HG03575 (cell line): Measurements from ENCODE around the gene FAM174B.

Experiments
- ATAC-seq: cut with Tn5 transposase; IDR thresholded peaks from one replicate; pipeline ENCODE4 v1.9.1; 2021; ENCODE audit not compliant: unreplicated experiment, insufficient number of reproducible peaks, low FRiP score; ENCODE audit errors: extremely low read depth

FAM174B gene

GRCh38 chr15:92655178-92655995, at the start of gene FAM174B:
Gene FAM174B (minus strand): TSS chr15:92655775.
- ATAC-seq, result no peak

GRCh38 chr15:92696096-92696495, 40.5 kb upstream of the FAM174B start:
- no peak for ATAC-seq

- ATAC-seq, result no peak
Observed at GRCh38 chr15:92693691-92694331, 38.2 kb upstream of the FAM174B start.

GRCh38 chr15:92690395-92690794, 34.8 kb upstream of the FAM174B start:
- ATAC-seq, result no peak

- ATAC-seq, result no peak
Observed at GRCh38 chr15:92687746-92688145, 32.2 kb upstream of the FAM174B start.

GRCh38 chr15:92687195-92687602, 31.6 kb upstream of the FAM174B start:
- ATAC-seq, result no peak

- no peak for ATAC-seq
Observed at GRCh38 chr15:92683511-92683834, 27.9 kb upstream of the FAM174B start.

- ATAC-seq, result no peak
Observed at GRCh38 chr15:92682741-92683510, 27.4 kb upstream of the FAM174B start.

- no peak for ATAC-seq
Observed at GRCh38 chr15:92681141-92681631, 25.6 kb upstream of the FAM174B start.

- no peak for ATAC-seq
Observed at GRCh38 chr15:92677999-92678398, 22.4 kb upstream of the FAM174B start.

- no peak for ATAC-seq
Observed at GRCh38 chr15:92676561-92676960, 21.0 kb upstream of the FAM174B start.

- no peak for ATAC-seq
Observed at GRCh38 chr15:92675485-92675884, 19.9 kb upstream of the FAM174B start.

- no peak for ATAC-seq
Observed at GRCh38 chr15:92674347-92674746, 18.8 kb upstream of the FAM174B start.

- no peak for ATAC-seq
Observed at GRCh38 chr15:92672102-92672501, 16.5 kb upstream of the FAM174B start.

GRCh38 chr15:92671406-92671805, 15.8 kb upstream of the FAM174B start:
- ATAC-seq, result no peak

- ATAC-seq, result no peak
Observed at GRCh38 chr15:92670621-92671020, 15.0 kb upstream of the FAM174B start.

- ATAC-seq, result no peak
Observed at GRCh38 chr15:92669432-92669831, 13.9 kb upstream of the FAM174B start.

GRCh38 chr15:92668620-92669019, 13.0 kb upstream of the FAM174B start:
- ATAC-seq, result no peak

GRCh38 chr15:92667970-92668485, 12.5 kb upstream of the FAM174B start:
- no peak for ATAC-seq
